ENCODE results near the gene DPPA5. TPM values are rescaled to one million over a fixed set of nuclear protein-coding genes. Genes with fewer than 3 reads are reported as not detected.

DPPA5 gene
- total and polyA plus RNA-seq, 2 donors (not counting 1 experiment from before 2014, with no cell fraction given): not detected

GRCh38 chr6:73363537-73363875, 9.4 kb upstream of the DPPA5 start:
- Mint-ChIP-seq H3K27me3 (peaks cover 7% of the 10 kb centered on the region), H3K4me1 (no peaks in the 10 kb centered on the region), H3K27ac (no peak overlapping the region), H3K9me3 (ENCODE audit: insufficient read depth) (no peaks in the 10 kb centered on the region), H3K4me3 (no peak overlapping the region)
- Histone ChIP-seq H3K79me2 (ENCODE audit: control insufficient read depth, insufficient read depth, low read length) (no peaks in the 10 kb centered on the region), H3K4me2 (replicated peaks; ENCODE audit: low read depth, low read length, poor library complexity, severe bottlenecking) (no peak overlapping the region), H3K36me3 (replicated peaks in 1 of 2; ENCODE audit: control extremely low read depth in 1 of 2, control insufficient read depth in 1 of 2, extremely low read depth in 1 of 2, insufficient read depth in 2 of 2, low read length in 1 of 2) (no peaks in the 10 kb centered on the region), H3K27ac (ENCODE audit: low read length in 2 of 2) (no peak overlapping the region), H4K20me1 (ENCODE audit: control insufficient read depth, insufficient read depth, low read length, poor library complexity, severe bottlenecking) (no peaks in the 10 kb centered on the region), H3K9ac (ENCODE audit: low read length) (no peak overlapping the region), H3K4me1 (ENCODE audit: control insufficient read depth in 2 of 2, insufficient read depth in 2 of 2, low read length in 2 of 2) (no peaks in the 10 kb centered on the region), H3K27me3 (replicated peaks in 1 of 4; ENCODE audit: control extremely low read depth in 1 of 4, control insufficient read depth in 3 of 4, insufficient read depth in 4 of 4, low read length in 3 of 4) (no peaks in the 10 kb centered on the region), H2AFZ (ENCODE audit: insufficient read depth, low read depth, low read length, poor library complexity, severe bottlenecking) (no peak overlapping the region), H3K9me3 (ENCODE audit: control extremely low read depth in 1 of 3, control insufficient read depth in 2 of 3, insufficient read depth in 1 of 3, low read length in 2 of 3) (no peaks in the 10 kb centered on the region), H3K4me3 (ENCODE audit: control extremely low read depth in 1 of 5, extremely low read depth in 1 of 5, insufficient read depth in 1 of 5, low read depth in 2 of 5, low read length in 4 of 5) (no peak overlapping the region)
- POLR2A ChIA-PET: no interaction called here
- ATAC-seq (ENCODE audit: low read depth) (no peak), DNase-seq (no peak)
- TF ChIP-seq CTCF (IDR thresholded peaks at IDR 0.05) (no peak), EZH2 (IDR thresholded peaks at IDR 0.05; ENCODE audit: borderline replicate concordance, insufficient read depth, low read depth, low read length, poor library complexity, severe bottlenecking) (no peak)
- 98% methylated on average over 23 of the region's 23 CpGs for WGBS (ENCODE audit: insufficient coverage)
- intact Hi-C loops (cut with micrococcal nuclease): no loop called here
- CTCF ChIA-PET: no interaction called here

GRCh38 chr6:73362869-73363536, 8.9 kb upstream of the DPPA5 start:
- H3K4me3 ChIP-seq (ENCODE audit: control extremely low read depth in 1 of 5, extremely low read depth in 1 of 5, insufficient read depth in 1 of 5, low read depth in 2 of 5, low read length in 4 of 5): no peak overlapping the region

More at GRCh38 chr6:73362869-73363536, 8.9 kb upstream of the DPPA5 start:
- ATAC-seq (ENCODE audit: low read depth) (no peak), DNase-seq (no peak)
- ChIA-PET CTCF (no interaction called here), POLR2A (no interaction called here)
- no peak overlapping the region for H3K4me3 Mint-ChIP-seq
- no peak overlapping the region for H3K4me2 ChIP-seq (replicated peaks; ENCODE audit: low read depth, low read length, poor library complexity, severe bottlenecking)
- no peaks in the 10 kb centered on the region for H3K79me2 ChIP-seq (ENCODE audit: control insufficient read depth, insufficient read depth, low read length)
- H2AFZ ChIP-seq (ENCODE audit: insufficient read depth, low read depth, low read length, poor library complexity, severe bottlenecking): no peak overlapping the region
- no peaks in the 10 kb centered on the region for H3K27me3 ChIP-seq (replicated peaks in 1 of 4; ENCODE audit: control extremely low read depth in 1 of 4, control insufficient read depth in 3 of 4, insufficient read depth in 4 of 4, low read length in 3 of 4)
- H3K27ac Mint-ChIP-seq: no peak overlapping the region
- H3K9me3 ChIP-seq (ENCODE audit: control extremely low read depth in 1 of 3, control insufficient read depth in 2 of 3, insufficient read depth in 1 of 3, low read length in 2 of 3): no peaks in the 10 kb centered on the region
- H3K9ac ChIP-seq (ENCODE audit: low read length): no peak overlapping the region
- TF ChIP-seq CTCF (IDR thresholded peaks at IDR 0.05): no peak
- TF ChIP-seq EZH2 (IDR thresholded peaks at IDR 0.05; ENCODE audit: borderline replicate concordance, insufficient read depth, low read depth, low read length, poor library complexity, severe bottlenecking): no peak
- no peaks in the 10 kb centered on the region for H3K9me3 Mint-ChIP-seq (ENCODE audit: insufficient read depth)
- H3K36me3 ChIP-seq (replicated peaks in 1 of 2; ENCODE audit: control extremely low read depth in 1 of 2, control insufficient read depth in 1 of 2, extremely low read depth in 1 of 2, insufficient read depth in 2 of 2, low read length in 1 of 2): no peaks in the 10 kb centered on the region
- no peak overlapping the region for H3K27ac ChIP-seq (ENCODE audit: low read length in 2 of 2)
- intact Hi-C loops (cut with micrococcal nuclease): no loop called here
- H3K4me1 ChIP-seq (ENCODE audit: control insufficient read depth in 2 of 2, insufficient read depth in 2 of 2, low read length in 2 of 2): no peaks in the 10 kb centered on the region
- H3K27me3 Mint-ChIP-seq: peaks cover 7% of the 10 kb centered on the region
- WGBS (ENCODE audit: insufficient coverage): 96% methylated on average over 30 of the region's 31 CpGs
- H3K4me1 Mint-ChIP-seq: no peaks in the 10 kb centered on the region
- H4K20me1 ChIP-seq (ENCODE audit: control insufficient read depth, insufficient read depth, low read length, poor library complexity, severe bottlenecking): no peaks in the 10 kb centered on the region

All from B cell (primary cell).